ENCODE results near the gene WSB2.

WSB2 gene

DNA sequence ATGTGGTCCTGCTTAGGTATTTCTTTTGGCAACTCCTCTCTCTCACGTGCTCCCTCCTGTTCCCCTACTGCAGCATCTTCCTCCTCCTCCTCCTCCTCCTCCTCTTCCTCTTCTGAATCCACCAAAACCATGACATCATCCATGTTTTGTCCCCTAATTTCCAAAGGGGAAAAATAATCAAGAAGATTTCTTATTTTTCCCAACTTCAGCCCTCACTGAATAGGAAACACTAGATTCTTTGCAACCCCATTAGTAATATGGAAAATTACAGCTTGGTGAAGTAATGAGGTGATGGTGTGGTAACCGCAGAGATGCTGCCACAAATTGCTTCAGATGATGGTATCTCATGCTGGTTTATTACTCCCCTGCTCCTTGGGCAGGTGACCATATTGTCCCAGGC, 7.5 kb upstream of the WSB2 start:
- Histone ChIP-seq H3K27ac (no peak overlapping the region), H3K4me1 (peaks cover 24 to 29% (median 26%) of the 10 kb centered on the region in 10 experiments), H4K20me1 (no peaks in the 10 kb centered on the region; a peak in 1 of 22 replicates), H3K27me3 (peaks cover 0 to 1% (median 0%) of the 10 kb centered on the region in 11 experiments; a peak in 1 of 22 replicates), H3K36me3 (peaks cover 0 to 72% (median 28%) of the 10 kb centered on the region in 11 experiments; a peak in 17 of 22 replicates), H3K9ac (no peak overlapping the region), H3K4me2 (no peak overlapping the region), H3K9me3 (replicated peaks in 1 of 11) (no peaks in the 10 kb centered on the region), H3K4me3 (no peak overlapping the region)
- TF ChIP-seq Cebpa-rat (IDR thresholded peaks at IDR 0.05) = no peak

DNA sequence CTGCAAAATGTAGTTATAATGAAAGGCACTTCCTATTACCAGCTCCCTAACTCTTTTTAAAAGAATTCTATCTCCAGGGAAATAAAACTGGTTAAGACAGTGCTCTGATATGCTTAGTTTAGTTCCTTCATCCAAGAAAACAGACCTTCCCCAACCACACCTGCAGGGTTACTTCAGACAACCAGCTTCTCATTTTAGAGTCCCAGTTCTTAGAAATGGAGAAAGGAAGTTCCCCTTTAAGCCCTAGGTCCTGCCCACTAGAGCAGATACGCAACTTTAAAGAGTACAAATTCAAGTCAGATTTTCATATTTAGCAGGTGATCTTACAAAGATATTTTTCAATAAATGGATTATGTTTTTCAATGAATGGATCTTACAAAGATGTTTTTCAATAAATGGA, 4.4 kb upstream of the WSB2 start:
- no peak overlapping the region for H3K9ac ChIP-seq
- no peaks in the 10 kb centered on the region; a peak in 1 of 22 replicates for H4K20me1 ChIP-seq
- H3K27ac ChIP-seq = no peak overlapping the region
- H3K4me2 ChIP-seq = peak overlapping the region; percentile 48 to 99 (median 97)
- H3K4me3 ChIP-seq = peak overlapping the region in 1 of 10 experiments; percentile 19; a peak in 1 of 20 replicates
- H3K27me3 ChIP-seq = peaks cover 0 to 19% (median 14%) of the 10 kb centered on the region in 11 experiments; a peak in 12 of 22 replicates
- no peak for TF ChIP-seq Cebpa-rat (IDR thresholded peaks at IDR 0.05)
- no peaks in the 10 kb centered on the region for H3K9me3 ChIP-seq (replicated peaks in 1 of 11)
- H3K4me1 ChIP-seq = peaks cover 36 to 45% (median 40%) of the 10 kb centered on the region in 10 experiments
- H3K36me3 ChIP-seq = peaks cover 0 to 44% (median 9%) of the 10 kb centered on the region in 11 experiments; a peak in 14 of 22 replicates

DNA sequence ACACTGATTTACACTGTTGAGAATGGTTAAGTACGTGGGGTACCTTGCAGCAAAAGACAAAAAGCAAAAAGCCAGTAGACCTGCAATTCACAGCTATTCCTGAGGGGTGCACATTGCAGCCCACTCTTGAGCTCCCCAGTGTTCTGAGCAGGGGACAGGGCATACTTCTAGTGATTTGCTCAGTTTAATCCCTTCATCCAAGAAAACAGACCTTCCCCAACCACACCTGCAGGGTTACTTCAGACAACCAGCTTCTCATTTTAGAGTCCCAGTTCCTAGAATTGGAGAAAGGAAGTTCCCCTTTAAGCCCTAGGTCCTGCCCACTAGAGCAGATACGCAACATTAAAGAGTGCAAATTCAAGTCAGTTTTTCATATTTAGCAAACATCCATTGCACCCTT, 3.6 kb upstream of the WSB2 start:
- no peak overlapping the region for H3K9ac ChIP-seq
- peaks cover 0 to 36% (median 9%) of the 10 kb centered on the region in 11 experiments; a peak in 11 of 22 replicates for H3K36me3 ChIP-seq
- H3K4me3 ChIP-seq = no peak overlapping the region
- no peaks in the 10 kb centered on the region; a peak in 1 of 22 replicates for H4K20me1 ChIP-seq
- peak overlapping the region; percentile 48 to 99 (median 97) for H3K4me2 ChIP-seq
- peaks cover 36 to 53% (median 48%) of the 10 kb centered on the region in 10 experiments for H3K4me1 ChIP-seq
- peaks cover 0 to 19% (median 14%) of the 10 kb centered on the region in 11 experiments; a peak in 12 of 22 replicates for H3K27me3 ChIP-seq
- H3K9me3 ChIP-seq (replicated peaks in 1 of 11) = no peaks in the 10 kb centered on the region
- no peak for TF ChIP-seq Cebpa-rat (IDR thresholded peaks at IDR 0.05)
- H3K27ac ChIP-seq = no peak overlapping the region

DNA sequence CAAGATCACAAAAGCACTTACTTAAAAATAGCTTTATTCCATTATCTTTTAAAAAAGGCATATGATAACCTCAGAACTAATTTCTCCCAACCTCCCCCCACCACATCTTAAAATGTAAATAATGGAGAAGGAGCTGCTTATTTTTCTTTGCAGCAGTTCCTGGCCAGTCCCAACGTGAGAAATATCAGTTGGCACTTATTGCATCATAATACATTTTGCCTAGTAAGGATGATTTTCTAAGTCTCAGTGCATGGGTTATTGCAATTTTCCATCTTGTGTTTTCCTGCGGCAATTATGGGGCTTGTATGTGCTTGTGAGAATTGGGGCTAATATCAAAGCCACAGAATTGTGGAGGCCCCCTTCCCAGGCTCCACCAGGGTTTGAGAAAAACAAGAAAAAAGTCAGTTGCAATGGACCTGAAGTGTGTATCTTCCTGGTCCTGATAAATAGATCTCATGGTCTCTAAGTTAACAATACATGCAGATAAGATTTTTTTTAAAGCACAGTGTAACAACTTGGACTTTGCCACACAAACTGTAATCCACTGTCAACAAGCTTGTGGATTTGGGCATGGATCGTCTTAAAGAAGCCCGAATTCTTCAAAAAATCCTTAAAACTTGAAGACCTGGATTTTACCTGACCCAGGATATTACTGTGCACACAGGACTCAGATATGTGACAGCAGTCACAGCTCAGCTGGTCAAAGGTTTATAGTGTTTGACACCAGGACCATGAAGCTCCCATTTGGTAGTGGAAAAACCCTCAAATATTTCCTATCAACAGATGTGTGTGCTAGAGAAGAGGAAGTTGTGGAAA, 2.8 kb upstream of the WSB2 start:
- Histone ChIP-seq H3K36me3 (peaks cover 0 to 28% (median 3%) of the 10 kb centered on the region in 11 experiments; a peak in 9 of 22 replicates), H3K27me3 (peaks cover 0 to 19% (median 14%) of the 10 kb centered on the region in 11 experiments; a peak in 12 of 22 replicates), H3K27ac (no peak overlapping the region; a peak in 1 of 22 replicates), H3K4me2 (peak overlapping the region; percentile 88 to 99 (median 97); a peak in 21 of 22 replicates), H3K9me3 (replicated peaks in 1 of 11) (no peaks in the 10 kb centered on the region), H3K9ac (no peak overlapping the region), H3K4me3 (no peak overlapping the region), H4K20me1 (peaks cover 0 to 4% (median 0%) of the 10 kb centered on the region in 11 experiments; a peak in 3 of 22 replicates), H3K4me1 (peaks cover 43 to 61% (median 54%) of the 10 kb centered on the region in 10 experiments)
- peak in 6 of 11 experiments; percentile 10 to 67 (median 42); a peak in 3 of 22 replicates for TF ChIP-seq Cebpa-rat (IDR thresholded peaks at IDR 0.05)

DNA sequence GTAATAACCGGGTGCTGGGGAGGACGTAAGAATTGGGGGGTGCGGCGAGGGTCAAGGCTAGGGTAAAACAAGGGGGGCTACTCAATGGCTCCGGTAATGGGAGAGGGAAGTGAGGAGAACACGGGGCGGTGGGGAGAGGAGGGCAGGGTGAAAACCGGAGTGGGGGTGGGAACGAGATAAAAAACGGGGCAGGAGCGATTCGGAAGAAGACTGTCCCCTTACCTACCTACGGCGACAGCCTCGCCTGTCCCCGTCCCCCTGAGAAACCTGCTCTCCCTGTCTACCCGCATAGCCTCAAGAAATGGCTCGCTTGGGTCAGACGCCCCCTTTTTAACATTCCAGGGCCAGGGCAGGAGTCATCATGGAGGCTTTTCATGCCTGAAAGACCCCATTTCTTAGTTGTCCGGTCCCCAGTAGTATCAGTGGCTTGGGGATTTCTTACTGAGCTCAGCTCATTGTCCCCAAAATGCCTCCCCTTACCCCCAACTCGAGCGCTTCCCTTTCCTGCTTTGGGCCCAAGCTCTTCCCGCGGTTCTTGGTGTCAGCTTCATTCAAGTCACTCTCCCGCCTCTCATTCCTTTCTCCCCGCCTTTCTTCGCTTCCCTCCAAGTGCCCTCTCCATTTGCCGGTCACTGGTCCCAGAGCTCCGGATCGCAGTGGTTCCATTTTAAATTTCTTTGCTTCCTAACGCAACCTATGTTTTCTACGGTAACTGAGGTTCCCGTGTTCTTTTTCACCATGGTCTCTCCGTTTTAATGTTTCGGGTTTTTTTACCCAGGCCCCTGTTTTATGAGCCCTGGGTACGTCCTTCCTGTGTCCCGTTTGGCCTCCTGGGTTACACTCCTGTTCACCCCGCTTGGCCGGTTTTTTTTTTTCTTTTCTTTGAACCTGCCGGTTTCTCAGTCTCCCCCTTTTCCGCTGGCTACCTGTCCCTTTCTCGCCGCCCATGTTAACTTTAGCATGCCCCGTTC, 1.2 kb upstream of the WSB2 start:
- Histone ChIP-seq H3K9ac (peak overlapping the region; percentile 87 to 95 (median 90)), H3K27ac (peak overlapping the region; percentile 88 to 93 (median 90)), H3K36me3 (peaks cover 0 to 16% (median 0%) of the 10 kb centered on the region in 11 experiments; a peak in 4 of 22 replicates), H3K4me2 (peak overlapping the region; percentile 88 to 99 (median 97)), H3K9me3 (replicated peaks in 1 of 11) (no peaks in the 10 kb centered on the region), H3K27me3 (peaks cover 0 to 19% (median 14%) of the 10 kb centered on the region in 11 experiments; a peak in 12 of 22 replicates), H4K20me1 (peaks cover 0 to 18% (median 0%) of the 10 kb centered on the region in 11 experiments; a peak in 4 of 22 replicates), H3K4me1 (peaks cover 53 to 61% (median 57%) of the 10 kb centered on the region in 10 experiments), H3K4me3 (peak overlapping the region; percentile 68 to 86 (median 80))
- no peak for TF ChIP-seq Cebpa-rat (IDR thresholded peaks at IDR 0.05)

DNA sequence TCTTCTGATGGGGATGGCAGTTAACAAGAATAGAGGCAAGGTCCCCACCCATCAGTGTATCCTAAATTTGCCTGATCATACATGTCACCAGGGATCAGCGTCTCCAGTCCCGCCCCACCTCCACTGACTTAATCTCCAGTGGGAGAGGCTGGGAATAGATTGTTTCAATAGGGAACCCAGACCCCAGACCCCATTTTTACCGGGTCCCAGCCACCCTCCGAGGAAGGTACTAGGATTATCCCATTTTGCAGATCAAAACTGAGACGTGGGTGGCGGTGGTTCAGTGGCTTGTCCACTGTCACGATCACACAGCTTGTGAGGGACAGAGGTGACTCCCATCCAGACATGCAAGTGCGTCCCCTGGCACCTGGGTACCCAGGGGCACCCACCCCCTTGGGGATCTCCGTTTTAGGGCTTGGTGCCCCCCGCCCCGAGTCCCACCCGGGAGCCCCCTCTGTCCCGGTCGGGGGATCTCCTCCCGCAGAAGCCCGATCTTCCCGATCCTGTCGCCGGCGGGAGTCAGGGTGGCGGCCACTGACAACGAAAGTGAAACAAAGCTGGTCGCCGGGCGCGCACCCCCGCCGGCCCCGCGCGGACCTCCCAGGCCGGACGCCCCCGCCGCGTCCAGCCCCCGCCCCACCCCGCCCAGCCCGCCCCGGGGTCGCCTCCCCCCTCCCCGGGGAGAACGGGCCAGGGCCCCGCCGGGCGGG, 523 bp downstream of the WSB2 start:
- peaks cover 0 to 35% (median 0%) of the 10 kb centered on the region in 11 experiments; a peak in 6 of 22 replicates for H4K20me1 ChIP-seq
- peak overlapping the region; percentile 88 to 93 (median 90) for H3K27ac ChIP-seq
- H3K36me3 ChIP-seq = peaks cover 0 to 4% (median 0%) of the 10 kb centered on the region in 11 experiments; a peak in 1 of 22 replicates
- H3K9me3 ChIP-seq (replicated peaks in 1 of 11) = no peaks in the 10 kb centered on the region
- no peak for TF ChIP-seq Cebpa-rat (IDR thresholded peaks at IDR 0.05)
- H3K4me2 ChIP-seq = peak overlapping the region; percentile 72 to 96 (median 91)
- peak overlapping the region; percentile 87 to 95 (median 90) for H3K9ac ChIP-seq
- peaks cover 48 to 55% (median 51%) of the 10 kb centered on the region in 10 experiments for H3K4me1 ChIP-seq
- H3K4me3 ChIP-seq = peak overlapping the region; percentile 68 to 86 (median 80)
- H3K27me3 ChIP-seq = peaks cover 0 to 19% (median 14%) of the 10 kb centered on the region in 11 experiments; a peak in 12 of 22 replicates

DNA sequence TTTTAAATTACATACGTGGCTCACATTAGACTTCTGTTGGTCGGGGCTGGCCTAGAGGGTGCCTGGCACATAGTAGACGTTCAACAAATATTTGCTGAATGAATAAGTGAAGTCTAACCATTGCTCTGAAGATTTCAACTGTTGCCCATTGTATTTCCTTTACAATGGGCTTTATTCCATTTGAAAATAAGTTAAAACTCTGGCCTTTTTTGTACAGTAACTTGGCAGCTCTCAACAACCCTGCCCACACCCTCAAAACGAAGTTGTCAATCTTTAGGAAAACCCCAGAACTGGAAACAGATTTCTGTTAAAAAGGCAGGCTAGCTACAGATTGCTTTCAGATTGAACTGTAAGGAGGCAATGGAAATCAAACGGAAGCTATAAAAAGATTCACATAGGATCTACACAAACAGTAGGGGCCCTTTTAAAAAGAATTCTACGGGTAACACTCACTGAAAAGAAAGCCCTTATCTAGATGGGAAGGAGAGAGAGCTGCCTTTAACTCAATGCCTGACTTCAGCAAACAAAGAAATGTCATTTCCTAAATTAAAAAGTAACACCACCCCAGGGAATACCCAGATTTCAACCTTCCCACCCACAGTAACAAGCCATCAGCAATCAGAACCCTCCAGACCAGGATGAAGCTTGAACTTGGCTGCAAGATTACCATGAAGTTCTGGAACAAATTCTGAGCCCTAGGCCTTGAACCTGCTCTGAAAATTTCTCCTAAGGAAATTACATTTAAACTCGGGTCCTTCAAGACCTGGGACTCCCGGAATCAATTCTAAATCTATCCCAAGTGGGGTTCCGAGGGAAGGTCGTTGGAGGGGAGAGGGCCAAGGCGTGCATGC, 1.4 kb downstream of the WSB2 start:
- peak overlapping the region; percentile 87 to 95 (median 90); a peak in 21 of 22 replicates for H3K9ac ChIP-seq
- peaks cover 0 to 4% (median 0%) of the 10 kb centered on the region in 11 experiments; a peak in 1 of 22 replicates for H3K36me3 ChIP-seq
- peak overlapping the region; percentile 72 to 96 (median 91) for H3K4me2 ChIP-seq
- H3K9me3 ChIP-seq (replicated peaks in 1 of 11) = no peaks in the 10 kb centered on the region
- peaks cover 0 to 19% (median 14%) of the 10 kb centered on the region in 11 experiments; a peak in 12 of 22 replicates for H3K27me3 ChIP-seq
- peaks cover 39 to 46% (median 42%) of the 10 kb centered on the region in 10 experiments for H3K4me1 ChIP-seq
- H3K27ac ChIP-seq = peak overlapping the region; percentile 5 to 93 (median 89); a peak in 20 of 22 replicates
- peak overlapping the region; percentile 68 to 86 (median 80) for H3K4me3 ChIP-seq
- peaks cover 0 to 44% (median 0%) of the 10 kb centered on the region in 11 experiments; a peak in 6 of 22 replicates for H4K20me1 ChIP-seq
- no peak for TF ChIP-seq Cebpa-rat (IDR thresholded peaks at IDR 0.05)
